Measurements from ENCODE around the gene PITX3.

- no peak for TF ChIP-seq CTCF (IDR thresholded peaks at IDR 0.05; ENCODE audit: extremely low read depth in 1 of 2, insufficient read depth in 1 of 2, low read depth in 1 of 2, low read length in 2 of 2)
- TF ChIP-seq POLR2A (IDR thresholded peaks at IDR 0.05; ENCODE audit: low read depth, low read length): no peak
These were observed 13.1 kb upstream of the PITX3 start for GRCh38 chr10:102254426-102254825.
